ENCODE data around the gene HRH1.

DNA sequence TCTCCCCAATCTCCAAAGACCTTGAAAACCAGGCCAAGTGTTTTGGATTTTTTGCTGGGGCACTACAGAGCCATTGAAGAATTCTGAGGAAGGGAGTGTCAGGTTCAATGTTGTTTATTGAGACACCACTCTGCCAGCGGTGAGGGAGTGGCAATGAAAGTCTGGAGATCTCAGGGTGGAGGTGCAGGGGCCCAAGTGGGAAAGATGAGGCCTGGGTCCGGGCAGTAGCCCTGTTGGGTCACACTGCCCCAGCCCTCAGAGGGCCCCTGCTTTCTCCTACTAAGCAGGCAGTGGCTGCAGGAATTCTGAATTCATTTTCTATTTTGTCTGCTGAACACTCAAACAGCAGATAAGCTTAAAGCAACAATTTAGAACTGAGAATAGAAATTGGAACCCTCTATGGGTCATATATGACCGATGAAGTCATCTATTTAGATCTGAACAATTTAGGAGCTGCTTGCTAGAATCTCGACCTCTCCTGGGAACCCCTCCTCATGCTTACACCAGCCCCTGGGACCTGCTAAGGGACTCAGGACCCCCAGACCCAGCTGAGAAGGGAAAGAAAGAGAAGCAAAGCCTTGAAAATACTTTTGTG, 17.9 kb downstream of the HRH1 start:
- no peak for TF ChIP-seq EZH2 (IDR thresholded peaks at IDR 0.05; ENCODE audit: insufficient read depth, low read length)
- TF ChIP-seq, protein P1, sequence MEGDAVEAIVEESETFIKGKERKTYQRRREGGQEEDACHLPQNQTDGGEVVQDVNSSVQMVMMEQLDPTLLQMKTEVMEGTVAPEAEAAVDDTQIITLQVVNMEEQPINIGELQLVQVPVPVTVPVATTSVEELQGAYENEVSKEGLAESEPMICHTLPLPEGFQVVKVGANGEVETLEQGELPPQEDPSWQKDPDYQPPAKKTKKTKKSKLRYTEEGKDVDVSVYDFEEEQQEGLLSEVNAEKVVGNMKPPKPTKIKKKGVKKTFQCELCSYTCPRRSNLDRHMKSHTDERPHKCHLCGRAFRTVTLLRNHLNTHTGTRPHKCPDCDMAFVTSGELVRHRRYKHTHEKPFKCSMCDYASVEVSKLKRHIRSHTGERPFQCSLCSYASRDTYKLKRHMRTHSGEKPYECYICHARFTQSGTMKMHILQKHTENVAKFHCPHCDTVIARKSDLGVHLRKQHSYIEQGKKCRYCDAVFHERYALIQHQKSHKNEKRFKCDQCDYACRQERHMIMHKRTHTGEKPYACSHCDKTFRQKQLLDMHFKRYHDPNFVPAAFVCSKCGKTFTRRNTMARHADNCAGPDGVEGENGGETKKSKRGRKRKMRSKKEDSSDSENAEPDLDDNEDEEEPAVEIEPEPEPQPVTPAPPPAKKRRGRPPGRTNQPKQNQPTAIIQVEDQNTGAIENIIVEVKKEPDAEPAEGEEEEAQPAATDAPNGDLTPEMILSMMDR (IDR thresholded peaks at IDR 0.05; ENCODE audit: insufficient read depth, low read depth, low read length), result no peak

Measured in astrocyte (in vitro differentiated cells and primary cell).